Activated CD4-positive, CD25-positive, alpha-beta regulatory T cell (primary cell): ENCODE data around the gene ELF1.
"Not testable (repeated sequence)": the region's sequence is repeated elsewhere in the genome, so short reads cannot be mapped to it uniquely, and the experiment has no call there.

Experiments
- DNase-seq, 4 experiments: peaks; one replicate each; lab custom pipeline; 2025; lab: John Stamatoyannopoulos, UW

ELF1 gene

DNA sequence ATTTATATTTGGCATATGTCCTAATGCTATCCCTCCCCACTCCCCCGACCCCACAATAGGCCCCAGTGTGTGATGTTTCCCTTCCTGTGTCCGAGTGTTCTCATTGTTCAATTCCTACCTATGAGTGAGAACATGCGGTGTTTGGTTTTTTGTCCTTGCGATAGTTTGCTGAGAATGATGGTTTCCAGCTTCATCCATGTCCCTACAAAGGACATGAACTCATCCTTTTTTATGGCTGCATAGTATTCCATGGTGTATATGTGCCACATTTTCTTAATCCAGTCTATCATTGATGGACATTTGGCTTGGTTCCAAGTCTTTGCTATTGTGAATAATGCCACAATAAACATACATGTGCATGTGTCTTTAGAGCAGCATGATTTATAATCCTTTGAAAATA lies 23.3 kb upstream of the ELF1 start:
- DNase-seq = not testable (repeated sequence)

DNA sequence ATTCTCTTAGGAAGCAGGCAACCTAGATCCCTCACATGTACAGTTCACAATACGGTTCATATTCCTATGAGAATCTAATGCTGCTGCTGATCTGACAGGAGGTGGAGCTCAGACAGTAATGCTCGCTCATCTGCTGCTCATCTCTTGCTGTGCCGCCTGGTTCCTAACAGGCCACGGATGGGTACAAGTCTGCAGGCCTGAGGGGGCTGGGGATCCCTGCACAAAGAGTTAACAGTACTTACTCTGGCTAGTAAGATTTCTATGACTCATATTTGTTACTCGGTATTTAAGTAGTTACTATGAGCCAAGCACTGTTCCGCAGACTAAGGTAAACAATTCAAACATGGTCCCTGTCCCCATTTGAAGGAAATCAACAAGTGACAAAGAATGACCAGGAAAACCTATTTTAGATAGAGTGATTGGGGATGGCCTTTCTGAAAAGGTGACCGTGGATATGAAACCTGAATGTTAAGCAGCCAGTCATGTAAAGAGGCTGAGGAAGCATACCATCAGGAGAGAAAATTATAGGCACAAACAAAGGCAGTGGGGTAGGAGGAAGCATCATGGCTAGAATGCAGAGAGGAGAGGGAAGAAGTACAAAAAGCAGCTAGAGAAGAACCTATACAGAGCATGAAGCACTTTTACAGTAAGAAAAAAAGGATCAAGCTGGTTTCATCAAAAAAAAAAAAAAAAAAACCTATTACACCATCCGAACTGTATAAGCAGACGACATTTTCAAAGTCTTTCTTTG lies 21.6 kb upstream of the ELF1 start:
- DNase-seq = no peak

DNA sequence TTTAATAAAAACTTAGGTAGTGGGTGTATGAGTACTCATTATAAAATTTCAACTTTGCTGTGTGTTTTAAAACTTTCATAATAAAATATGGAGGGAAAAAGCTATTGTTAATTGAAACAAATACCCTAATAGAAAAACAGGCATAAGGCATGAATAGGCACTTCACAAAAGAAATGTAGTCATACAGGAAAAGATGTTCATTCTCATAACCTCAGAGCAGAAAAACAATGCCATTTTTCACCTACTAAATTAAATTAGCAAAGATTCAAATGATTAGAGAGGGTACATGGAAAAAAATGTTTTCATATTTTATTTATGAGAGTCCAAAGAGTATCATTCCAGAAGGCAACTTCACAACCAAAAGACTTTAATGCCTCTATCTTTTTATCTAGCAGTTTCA lies 20.6 kb upstream of the ELF1 start:
- no peak for DNase-seq

DNA sequence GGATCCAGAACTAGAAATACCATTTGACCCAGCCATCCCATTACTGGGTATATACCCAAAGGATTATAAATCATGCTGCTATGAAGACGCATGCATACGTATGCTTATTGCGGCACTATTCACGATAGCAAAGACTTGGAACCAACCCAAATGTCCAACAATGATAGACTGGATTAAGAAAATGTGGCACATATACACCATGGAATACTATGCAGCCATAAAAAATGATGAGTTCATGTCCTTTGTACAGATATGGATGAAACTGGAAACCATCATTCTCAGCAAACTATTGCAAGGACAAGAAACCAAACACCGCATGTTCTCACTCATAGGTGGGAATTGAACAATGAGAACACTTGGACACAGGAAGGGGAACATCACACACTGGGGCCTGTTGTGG lies 17.4 kb upstream of the ELF1 start:
- not testable (repeated sequence) for DNase-seq

DNA sequence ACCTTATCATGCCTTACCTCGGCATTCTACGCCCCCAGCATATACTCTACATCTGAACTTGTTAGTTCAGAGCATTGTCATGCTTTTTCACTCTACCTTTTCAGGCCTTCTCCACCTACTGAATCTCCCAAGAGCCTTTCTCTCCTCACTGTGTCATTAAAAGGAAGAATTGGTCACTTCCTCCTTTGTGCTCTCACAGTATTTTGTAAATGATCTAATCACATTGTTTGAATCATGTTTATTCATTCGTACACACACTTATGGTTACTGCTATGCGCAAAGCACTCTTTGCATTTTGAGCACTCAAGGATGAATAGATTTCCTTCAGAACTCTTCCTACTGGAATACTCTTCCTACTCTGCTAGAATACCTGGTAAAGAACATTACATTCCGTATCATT lies 15.8 kb upstream of the ELF1 start:
- no peak for DNase-seq

DNA sequence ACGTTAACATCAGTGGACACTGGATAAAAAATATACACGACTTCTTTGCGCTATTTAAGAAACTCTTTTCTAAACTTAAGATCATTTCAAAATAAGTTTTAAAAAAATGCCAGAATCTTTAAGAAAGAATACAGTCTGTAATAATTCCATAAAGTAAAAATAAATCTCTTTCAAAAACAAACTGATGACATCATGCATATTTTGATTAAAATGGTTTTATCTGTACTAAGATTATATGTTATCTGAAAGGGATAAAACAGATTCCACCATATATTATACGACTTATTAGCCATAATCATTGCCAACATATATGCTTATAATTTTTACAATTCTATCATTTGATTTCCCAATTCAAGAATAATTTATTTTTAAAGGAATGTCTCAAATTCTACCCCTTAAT lies 15.3 kb upstream of the ELF1 start:
- DNase-seq = no peak

DNA sequence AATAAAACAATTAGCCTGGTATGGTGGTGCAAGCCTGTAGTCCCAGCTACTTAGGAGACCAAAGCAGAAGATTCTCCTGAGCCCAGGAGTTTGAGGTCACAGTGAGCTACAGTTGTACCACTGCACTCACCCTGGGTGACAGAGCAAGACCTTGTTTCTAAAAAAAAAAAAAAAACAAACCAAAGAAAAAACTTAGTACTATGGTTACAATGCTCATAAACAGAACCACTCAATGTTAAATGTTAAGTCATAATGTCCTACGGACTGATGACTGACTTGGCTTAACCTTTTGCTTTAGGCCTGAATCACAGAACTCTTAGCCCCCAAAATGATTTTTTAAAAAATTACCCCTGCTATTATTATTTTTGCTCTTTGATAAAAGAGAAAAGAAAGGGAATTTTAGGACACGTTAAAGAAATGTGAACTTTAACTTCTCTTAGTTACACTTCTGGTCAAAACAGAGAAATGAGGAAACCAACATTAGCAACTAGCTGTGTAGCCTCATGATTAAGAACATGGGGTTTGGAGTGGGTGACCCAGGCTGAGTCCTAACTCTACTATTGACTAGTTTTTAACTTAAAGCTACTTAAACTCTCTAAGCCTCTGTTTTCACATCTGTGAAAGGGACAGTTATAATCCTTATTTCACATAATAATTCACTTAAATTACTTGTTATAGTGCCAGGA lies 13.7 kb upstream of the ELF1 start:
- no peak for DNase-seq

DNA sequence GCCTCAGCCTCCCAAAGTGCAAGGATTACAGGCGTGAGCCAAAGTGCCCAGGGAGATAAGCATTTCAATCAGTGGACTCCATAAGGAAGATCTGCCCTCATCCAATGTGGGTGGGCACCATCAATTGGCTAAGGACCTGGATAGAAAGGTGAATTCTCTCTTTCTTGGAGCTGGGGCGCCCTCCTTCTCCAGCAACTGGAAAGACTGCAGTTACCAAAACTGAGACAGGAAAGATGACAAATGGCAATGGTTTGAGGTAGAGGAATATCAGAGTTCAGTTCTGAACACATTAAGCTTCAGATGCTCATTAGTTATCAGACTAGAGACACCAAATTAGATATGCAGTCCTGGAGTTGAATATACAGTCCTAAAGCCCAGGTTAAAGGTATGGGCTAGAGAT lies 10.5 kb upstream of the ELF1 start:
- no peak for DNase-seq

DNA sequence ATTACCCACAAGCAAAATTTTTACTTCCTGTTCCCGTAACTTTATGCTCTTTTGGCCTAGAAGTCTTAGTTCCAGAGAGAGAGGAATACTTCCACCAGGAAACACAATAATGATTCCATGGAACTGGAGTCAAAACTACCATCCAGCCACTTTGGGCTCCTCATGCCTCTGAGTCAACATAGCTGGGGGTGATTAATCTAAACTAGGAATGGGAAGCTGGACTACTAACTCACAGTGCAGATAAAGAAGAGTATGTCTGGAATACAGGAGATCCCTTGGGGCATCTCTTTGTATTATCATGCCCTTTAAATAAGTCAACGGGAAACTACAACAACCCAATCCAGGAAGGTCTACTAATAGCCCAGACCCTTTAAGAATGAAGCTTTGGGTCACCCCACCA lies 8.9 kb upstream of the ELF1 start:
- no peak for DNase-seq

DNA sequence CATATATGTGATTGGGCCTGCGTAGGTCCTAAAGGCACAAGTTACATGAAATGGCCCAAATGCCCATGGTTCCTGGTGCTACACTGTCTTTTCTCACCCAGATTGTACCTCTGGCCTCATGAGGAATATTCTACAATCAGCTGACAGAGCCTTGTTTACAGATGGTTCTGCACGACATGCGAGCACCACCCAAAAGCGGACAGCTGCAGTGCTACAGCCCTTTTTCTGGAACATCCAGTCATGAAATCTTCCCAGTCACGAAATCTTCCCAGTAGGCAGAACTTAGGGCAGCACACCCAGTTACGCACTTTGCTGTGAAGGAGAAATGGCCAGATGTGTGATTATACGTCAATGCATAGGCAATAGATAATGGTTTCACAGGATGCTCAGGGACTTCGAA lies 7.7 kb upstream of the ELF1 start:
- DNase-seq = no peak

DNA sequence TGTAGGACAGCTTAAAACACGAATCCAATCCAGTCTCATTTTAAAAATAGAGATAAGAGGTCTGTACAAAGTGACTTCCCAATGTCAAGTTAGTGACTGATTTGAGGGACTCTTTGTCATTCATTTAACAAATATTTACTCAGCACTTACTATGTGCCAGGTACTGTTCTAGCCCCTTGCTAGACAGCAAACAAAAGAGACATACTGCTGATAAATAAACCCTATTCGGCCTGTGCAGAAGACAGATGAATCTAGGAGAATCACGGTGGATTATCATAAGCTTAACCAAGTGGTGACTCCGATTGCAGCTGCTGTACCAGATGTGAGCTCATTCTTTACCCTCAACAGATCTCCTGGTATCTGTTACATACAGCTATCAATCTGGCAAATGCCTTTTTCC lies 6.4 kb upstream of the ELF1 start:
- DNase-seq = no peak

DNA sequence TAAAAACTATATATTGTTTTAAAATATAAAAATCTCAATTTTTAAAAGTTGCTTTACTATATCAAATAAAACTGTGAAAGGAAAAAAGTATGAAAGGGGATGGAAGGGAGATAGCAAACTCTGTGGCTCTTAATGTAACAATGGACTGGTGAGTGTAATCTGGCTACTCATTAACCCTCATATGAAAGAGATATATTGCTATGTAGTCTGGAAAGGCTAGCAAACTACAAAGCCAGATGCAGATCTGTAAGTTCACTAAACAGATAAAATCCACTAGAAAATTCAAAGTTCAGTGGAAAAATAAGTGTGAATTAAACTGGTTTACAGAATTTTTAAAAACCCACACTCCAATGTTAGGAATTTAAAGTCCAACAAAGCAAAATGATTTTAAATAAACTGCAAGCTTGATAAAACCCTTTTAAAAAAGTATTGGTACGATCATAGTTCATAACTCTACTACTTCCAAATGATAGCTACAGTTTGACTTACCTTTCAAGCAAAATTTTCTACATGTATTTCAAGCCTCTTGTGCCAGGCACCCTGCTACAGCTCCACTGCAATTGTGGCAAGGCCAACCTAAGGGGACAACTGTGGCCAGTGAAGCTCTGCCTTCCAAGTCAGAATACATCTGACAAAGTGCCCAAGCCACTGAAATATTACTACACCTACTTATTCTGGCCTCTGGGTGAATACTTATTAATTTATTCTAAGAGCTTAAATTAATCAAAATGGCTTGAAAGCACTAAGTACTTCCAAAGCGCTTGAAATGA lies 647 bp upstream of the ELF1 start:
- DNase-seq = no peak

DNA sequence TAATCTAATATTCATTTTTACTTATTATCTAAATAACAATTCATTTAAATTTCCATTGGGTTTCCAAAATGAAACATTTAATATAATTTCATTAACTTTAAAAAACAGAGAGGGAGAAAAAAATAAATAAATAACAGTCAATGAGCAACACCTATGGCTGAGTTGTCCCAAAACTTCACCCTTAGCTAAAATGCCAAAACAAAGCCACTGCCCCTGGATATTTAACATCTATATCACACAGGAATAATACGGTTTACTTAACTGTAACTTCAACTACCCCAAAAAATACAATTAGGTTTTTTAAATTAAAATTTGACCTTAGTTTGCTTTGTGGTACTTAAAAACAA lies 541 bp downstream of the ELF1 start:
- no peak for DNase-seq

DNA sequence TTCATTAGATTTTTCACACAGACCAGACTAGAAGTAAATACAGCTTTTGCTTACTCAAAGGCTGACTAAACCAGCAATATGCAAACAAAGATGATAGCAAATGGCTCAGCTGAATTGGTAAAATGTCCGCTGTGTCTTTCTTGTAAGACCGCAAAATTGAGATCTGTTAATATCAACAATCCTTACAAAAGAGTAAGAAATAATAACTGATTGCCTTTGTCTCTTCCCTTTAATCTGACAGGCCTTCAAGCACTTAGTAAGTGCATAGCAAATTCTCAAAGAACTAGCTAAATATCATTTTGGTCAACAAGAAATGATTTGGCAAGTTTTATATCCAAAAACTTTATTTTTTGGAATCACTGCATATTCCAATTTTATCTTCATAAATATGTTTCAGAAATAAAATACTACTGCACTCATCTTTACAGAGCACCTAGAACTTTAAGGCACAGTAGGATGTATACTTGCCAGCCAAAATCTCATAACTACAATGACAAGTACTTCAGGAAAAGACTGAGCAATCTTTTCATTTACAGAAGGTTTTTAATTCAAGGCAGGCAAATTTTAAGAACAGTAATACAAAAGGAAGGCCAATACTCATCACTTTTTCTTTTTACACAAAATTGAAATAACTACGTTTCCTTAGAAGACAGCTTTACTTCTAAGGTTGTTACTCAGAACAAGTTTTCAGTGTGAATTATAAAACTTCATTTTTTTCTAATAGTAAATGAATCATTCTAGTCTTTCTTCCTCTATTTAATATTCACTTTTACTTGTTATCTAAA lies 1.1 kb downstream of the ELF1 start:
- no peak for DNase-seq

DNA sequence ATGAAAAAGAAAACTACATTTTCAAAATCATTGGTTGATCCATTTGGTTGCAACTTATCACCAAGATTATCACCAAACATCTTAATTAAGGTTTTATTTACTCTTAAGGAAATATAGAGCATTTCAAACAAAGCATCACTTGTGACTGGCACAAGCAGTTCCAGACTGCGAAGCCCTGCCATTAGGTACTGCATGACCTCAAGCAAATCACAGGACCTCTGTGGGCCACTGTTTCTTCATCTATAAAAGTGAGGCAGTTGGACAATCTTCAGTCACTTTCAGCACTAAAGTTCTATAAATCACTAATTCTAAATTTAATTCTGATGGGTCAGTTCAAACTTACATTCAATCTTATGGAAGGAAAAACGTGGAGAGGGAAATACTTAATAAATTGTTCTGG lies 2.0 kb downstream of the ELF1 start:
- DNase-seq = no peak

DNA sequence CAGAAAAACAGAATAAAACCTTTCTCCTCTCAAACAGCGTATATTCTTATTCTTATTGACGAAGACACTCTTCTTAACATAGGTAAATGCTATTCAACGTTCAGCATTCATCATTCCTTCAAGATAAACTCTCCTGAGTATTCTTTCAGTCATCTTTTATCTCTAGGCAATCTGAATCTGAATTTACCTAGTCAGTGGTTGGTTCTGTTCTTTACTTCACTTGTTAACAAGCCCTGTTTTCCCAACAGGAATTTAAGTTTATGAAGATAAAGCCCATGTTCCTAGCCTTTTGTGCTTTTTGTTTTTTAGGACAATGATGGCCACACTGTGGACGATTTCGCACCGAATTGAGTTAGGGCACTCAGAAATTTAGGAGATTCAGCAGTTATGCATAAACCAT lies 3.2 kb downstream of the ELF1 start:
- DNase-seq = no peak

DNA sequence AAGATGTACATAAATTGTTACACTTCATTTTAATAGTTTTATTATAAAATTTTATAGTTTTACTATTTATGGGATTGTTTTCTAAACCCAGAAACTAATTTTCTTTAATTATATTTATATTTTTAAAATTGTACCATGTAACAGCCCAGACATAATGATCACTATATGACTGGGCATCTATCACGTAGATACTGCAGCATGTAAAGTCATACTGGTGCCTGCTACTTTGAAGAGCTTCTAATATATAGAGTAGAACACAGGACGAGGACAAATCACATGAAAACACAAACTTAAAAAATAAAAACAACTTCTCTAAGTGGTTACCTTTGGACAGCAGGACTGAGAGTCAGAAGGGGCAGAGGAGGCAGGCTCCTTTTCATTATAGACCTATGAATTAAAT lies 5.3 kb downstream of the ELF1 start:
- DNase-seq = no peak

DNA sequence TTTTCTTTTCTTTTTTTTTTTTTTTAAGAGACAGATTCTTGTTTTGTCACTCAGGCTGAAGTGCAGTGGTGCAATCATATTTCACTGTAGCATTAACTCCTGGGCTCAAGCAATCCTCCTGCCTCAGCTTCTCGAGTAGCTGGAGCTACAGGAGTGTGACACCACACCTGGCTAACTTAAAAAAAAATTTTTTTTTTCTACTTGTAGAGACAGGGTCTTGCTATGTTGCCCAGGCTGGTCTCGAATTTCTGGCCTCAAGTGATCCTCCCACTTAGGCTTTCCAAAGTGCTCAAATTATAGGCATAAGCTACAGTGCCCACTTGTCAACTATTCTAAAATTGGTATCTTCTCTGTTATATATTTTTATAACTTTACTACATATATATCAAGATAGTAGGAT lies 6.6 kb downstream of the ELF1 start:
- DNase-seq = no peak

DNA sequence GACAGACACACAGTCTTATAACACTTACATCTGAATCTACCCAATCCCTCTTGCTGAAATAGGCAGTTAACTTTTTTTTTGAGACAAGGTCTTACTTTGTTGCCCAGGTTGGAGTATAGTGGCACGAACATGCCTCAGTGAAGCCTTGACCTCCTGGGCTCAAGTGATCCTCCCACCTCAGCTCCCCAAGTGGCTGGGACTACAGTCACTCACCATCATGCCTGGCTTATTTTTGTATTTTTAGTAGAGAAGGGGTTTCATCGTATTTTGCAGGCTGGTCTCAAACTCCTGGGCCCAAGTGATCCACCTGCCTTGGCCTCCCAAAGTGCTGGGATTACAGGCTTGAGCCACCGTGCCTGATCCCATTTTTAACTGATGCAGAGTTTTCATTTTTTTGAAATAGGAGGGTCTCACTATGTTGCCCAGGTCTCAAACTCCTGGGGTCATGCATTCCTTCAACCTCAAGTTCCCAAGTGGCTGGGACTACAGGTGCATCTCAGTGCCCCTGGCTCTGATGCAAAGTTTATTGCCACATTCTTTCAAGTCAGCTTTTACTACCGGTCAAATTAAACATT lies 7.6 kb downstream of the ELF1 start:
- DNase-seq = no peak

DNA sequence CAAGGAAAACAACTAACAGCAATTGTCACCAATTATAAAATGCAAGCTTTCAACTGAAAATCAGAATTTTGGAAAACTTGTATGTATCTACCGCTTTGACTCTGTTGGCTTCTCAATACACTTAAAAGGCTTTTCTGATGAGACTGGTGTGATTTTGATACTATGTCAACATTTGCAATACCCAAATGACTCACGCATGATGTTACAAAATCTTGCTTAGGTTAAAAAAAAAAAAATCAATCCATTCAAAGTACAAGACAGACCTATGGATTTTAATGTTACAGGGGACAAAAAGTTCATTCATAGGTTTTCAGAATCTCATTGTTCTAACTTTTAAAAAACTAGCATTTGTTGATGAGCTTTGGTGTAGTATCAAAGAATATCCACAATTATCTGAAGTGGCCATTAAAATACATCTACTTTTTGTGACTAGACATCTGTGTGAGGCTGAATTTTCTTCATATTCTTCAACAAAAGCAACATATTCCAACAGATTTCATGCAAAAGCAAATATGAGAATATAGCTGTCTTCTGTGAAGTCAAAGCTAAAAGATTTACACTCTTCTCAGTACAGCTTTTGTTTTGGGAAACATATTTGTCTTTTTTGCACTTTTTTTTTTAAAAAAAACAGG lies 10.7 kb downstream of the ELF1 start:
- no peak for DNase-seq

DNA sequence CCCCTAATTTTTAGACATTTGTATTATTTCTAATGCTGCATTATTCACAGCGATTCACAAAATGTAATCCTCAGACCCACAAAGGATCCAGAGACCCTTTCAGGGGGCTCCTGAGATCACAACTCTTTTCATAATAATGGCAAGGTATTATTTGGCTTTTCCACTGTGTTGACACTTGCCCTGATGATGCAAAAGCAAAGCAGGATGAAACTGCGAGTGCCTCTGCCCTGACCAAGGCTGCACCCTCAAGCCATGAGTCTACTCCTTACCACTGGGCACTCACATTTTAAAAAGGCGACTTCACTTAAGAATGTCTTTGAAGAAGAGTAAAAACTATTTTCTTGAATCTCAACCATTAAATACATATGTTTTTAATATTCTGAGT lies 11.4 kb downstream of the ELF1 start:
- no peak for DNase-seq
